Stimulated activated CD4-positive, alpha-beta T cell treated with anti-CD3 and anti-CD28 coated beads, TNF-alpha, amount 100 ng/mL, for 4 hours (primary cell): ENCODE measurements around the gene MYO5A.
"Not testable (repeated sequence)": the region's sequence is repeated elsewhere in the genome, so short reads cannot be mapped to it uniquely, and the experiment has no call there.

ENCODE experiments used
- DNase-seq, 3 experiments: peaks; one replicate each; pipeline ENCODE4 v3.0.0-alpha.2; 2020; ENCODE audit warnings: low read depth in 3 of 3

MYO5A gene

GRCh38 chr15:52505151-52505550 lies 23.5 kb downstream of the MYO5A start:
- no peak for DNase-seq

GRCh38 chr15:52503788-52504496 lies 24.7 kb downstream of the MYO5A start:
- DNase-seq, result no peak

- no peak for DNase-seq
These were observed 26.1 kb downstream of the MYO5A start for GRCh38 chr15:52502608-52503007.

- no peak for DNase-seq
These were observed 29.2 kb downstream of the MYO5A start for GRCh38 chr15:52499506-52499905.

- no peak for DNase-seq
These were observed 30.0 kb downstream of the MYO5A start for GRCh38 chr15:52498706-52499105.

- peak in 2 of 3 experiments; percentile 10 to 18 for DNase-seq
These were observed 31.8 kb downstream of the MYO5A start for GRCh38 chr15:52496776-52497470.

- no peak for DNase-seq
These were observed 32.5 kb downstream of the MYO5A start for GRCh38 chr15:52496175-52496574.

- no peak for DNase-seq
These were observed 33.6 kb downstream of the MYO5A start for GRCh38 chr15:52495125-52495524.

- no peak for DNase-seq
These were observed 34.7 kb downstream of the MYO5A start for GRCh38 chr15:52493968-52494367.

- no peak for DNase-seq
These were observed 36.5 kb downstream of the MYO5A start for GRCh38 chr15:52492132-52492531.

GRCh38 chr15:52491472-52491871 lies 37.2 kb downstream of the MYO5A start:
- no peak for DNase-seq

GRCh38 chr15:52489430-52489829 lies 39.2 kb downstream of the MYO5A start:
- DNase-seq, result not testable (repeated sequence)

GRCh38 chr15:52488830-52489229 lies 39.9 kb downstream of the MYO5A start:
- no peak for DNase-seq

GRCh38 chr15:52486003-52486996 lies 42.4 kb downstream of the MYO5A start:
- no peak for DNase-seq

GRCh38 chr15:52485290-52485689 lies 43.4 kb downstream of the MYO5A start:
- no peak for DNase-seq

GRCh38 chr15:52483707-52484106 lies 45.0 kb downstream of the MYO5A start:
- DNase-seq, result no peak

- peak in 1 of 3 experiments; percentile 15 for DNase-seq
These were observed 46.8 kb downstream of the MYO5A start for GRCh38 chr15:52481915-52482314.

- no peak for DNase-seq
These were observed 47.7 kb downstream of the MYO5A start for GRCh38 chr15:52480990-52481389.

GRCh38 chr15:52466716-52467115 lies 62.0 kb downstream of the MYO5A start:
- DNase-seq, result no peak

GRCh38 chr15:52466134-52466701 lies 62.5 kb downstream of the MYO5A start:
- peak in 1 of 3 experiments; percentile 8 for DNase-seq

GRCh38 chr15:52464478-52464877 lies 64.2 kb downstream of the MYO5A start:
- no peak for DNase-seq

GRCh38 chr15:52464040-52464439 lies 64.6 kb downstream of the MYO5A start:
- DNase-seq, result no peak
